ENCODE data around the gene DCAF15. TPM values are rescaled to one million over a fixed set of nuclear protein-coding genes. Genes with fewer than 3 reads are reported as not detected.
"Not testable (repeated sequence)": the region's sequence is repeated elsewhere in the genome, so short reads cannot be mapped to it uniquely, and the experiment has no call there.

The DCAF15 gene
- total RNA-seq, 1 donor from 2014 or later: 6.3 TPM

- no peaks in the 10 kb centered on the region for H3K27me3 ChIP-seq (ENCODE audit: control insufficient read depth, insufficient read depth, low read length)
- no peak for DNase-seq (ENCODE audit: low read depth)
- TF ChIP-seq CTCF (IDR thresholded peaks at IDR 0.05; ENCODE audit: insufficient read depth, low read length, severe bottlenecking): no peak
- no peak for FAIRE-seq
- no peak overlapping the region for H3K4me3 ChIP-seq (ENCODE audit: low read depth, low read length)
- peaks cover 43% of the 10 kb centered on the region for H3K36me3 ChIP-seq (ENCODE audit: control insufficient read depth, insufficient read depth, low read length)
These were observed 31.8 kb upstream of the DCAF15 start for GRCh38 chr19:13920524-13920923.

GRCh38 chr19:13920940-13921747 lies 31.2 kb upstream of the DCAF15 start:
- TF ChIP-seq CTCF (IDR thresholded peaks at IDR 0.05; ENCODE audit: insufficient read depth, low read length, severe bottlenecking): no peak
- FAIRE-seq (peak; percentile 93), DNase-seq (ENCODE audit: low read depth) (peak; percentile 53)
- Histone ChIP-seq H3K4me3 (ENCODE audit: low read depth, low read length) (no peak overlapping the region), H3K36me3 (ENCODE audit: control insufficient read depth, insufficient read depth, low read length) (peaks cover 42% of the 10 kb centered on the region), H3K27me3 (ENCODE audit: control insufficient read depth, insufficient read depth, low read length) (no peaks in the 10 kb centered on the region)

- H3K36me3 ChIP-seq (ENCODE audit: control insufficient read depth, insufficient read depth, low read length): peaks cover 49% of the 10 kb centered on the region
- H3K27me3 ChIP-seq (ENCODE audit: control insufficient read depth, insufficient read depth, low read length); H3K4me3 ChIP-seq (ENCODE audit: low read depth, low read length); DNase-seq (ENCODE audit: low read depth): not testable (repeated sequence)
- FAIRE-seq: peak; percentile 52
These were observed 30.2 kb upstream of the DCAF15 start for GRCh38 chr19:13922118-13922517.

- no peak for TF ChIP-seq CTCF (IDR thresholded peaks at IDR 0.05; ENCODE audit: insufficient read depth, low read length, severe bottlenecking)
- Histone ChIP-seq H3K4me3 (ENCODE audit: low read depth, low read length) (no peak overlapping the region), H3K27me3 (ENCODE audit: control insufficient read depth, insufficient read depth, low read length) (no peaks in the 10 kb centered on the region), H3K36me3 (ENCODE audit: control insufficient read depth, insufficient read depth, low read length) (peaks cover 51% of the 10 kb centered on the region)
- FAIRE-seq (no peak), DNase-seq (ENCODE audit: low read depth) (no peak)
These were observed 28.9 kb upstream of the DCAF15 start for GRCh38 chr19:13923194-13923987.

- Histone ChIP-seq H3K27me3 (ENCODE audit: control insufficient read depth, insufficient read depth, low read length) (no peaks in the 10 kb centered on the region), H3K4me3 (ENCODE audit: low read depth, low read length) (no peak overlapping the region), H3K36me3 (ENCODE audit: control insufficient read depth, insufficient read depth, low read length) (peaks cover 33% of the 10 kb centered on the region)
- no peak for TF ChIP-seq CTCF (IDR thresholded peaks at IDR 0.05; ENCODE audit: insufficient read depth, low read length, severe bottlenecking)
- DNase-seq (ENCODE audit: low read depth) (no peak), FAIRE-seq (no peak)
These were observed 26.3 kb upstream of the DCAF15 start for GRCh38 chr19:13926010-13926409.

GRCh38 chr19:13926715-13927114 lies 25.6 kb upstream of the DCAF15 start:
- peak; percentile 36 for FAIRE-seq
- H3K36me3 ChIP-seq (ENCODE audit: control insufficient read depth, insufficient read depth, low read length): peaks cover 26% of the 10 kb centered on the region

More at GRCh38 chr19:13926715-13927114, 25.6 kb upstream of the DCAF15 start:
- H3K4me3 ChIP-seq (ENCODE audit: low read depth, low read length): no peak overlapping the region
- no peak for TF ChIP-seq CTCF (IDR thresholded peaks at IDR 0.05; ENCODE audit: insufficient read depth, low read length, severe bottlenecking)
- H3K27me3 ChIP-seq (ENCODE audit: control insufficient read depth, insufficient read depth, low read length): no peaks in the 10 kb centered on the region
- DNase-seq (ENCODE audit: low read depth): no peak
